Measurements from ENCODE around the gene DYNC2I2. TPM values are rescaled to one million over a fixed set of nuclear protein-coding genes. Genes with fewer than 3 reads are reported as not detected.
"Not testable (repeated sequence)": the region's sequence is repeated elsewhere in the genome, so short reads cannot be mapped to it uniquely, and the experiment has no call there.

Gene DYNC2I2
- total and polyA plus RNA-seq, 3 donors from 2014 or later, result 78.4 to 102 (median 96.7) TPM

- peaks cover 7% of the 10 kb centered on the region for H3K4me1 ChIP-seq
- H3K27ac ChIP-seq, result peak overlapping the region; percentile 24 to 80
- TF ChIP-seq CTCF (IDR thresholded peaks at IDR 0.05) (no peak), POLR2A (IDR thresholded peaks at IDR 0.05) (no peak)
- no peaks in the 10 kb centered on the region for H3K27me3 ChIP-seq
- intact Hi-C loops (cut with DNase I; ENCODE audit: low total_unique reads), result no loop called here
- H3K9me3 ChIP-seq, result no peaks in the 10 kb centered on the region
- WGBS, 2 donors, result 70 to 74% methylated on average over 19 to 31 of the region's 31 CpGs
- no peak for DNase-seq
- no peaks in the 10 kb centered on the region for H3K36me3 ChIP-seq (ENCODE audit: low read depth, missing control alignments)
- peak overlapping the region; percentile 69 to 71 for H3K4me3 ChIP-seq
These were observed 47.1 kb upstream of the DYNC2I2 start for GRCh38 chr9:128703616-128704355.

GRCh38 chr9:128702949-128703615 lies 46.4 kb upstream of the DYNC2I2 start:
- intact Hi-C loops (cut with DNase I; ENCODE audit: low total_unique reads), result no loop called here
- DNase-seq, result peak; percentile 25
- TF ChIP-seq POLR2A (IDR thresholded peaks at IDR 0.05) (no peak), CTCF (IDR thresholded peaks at IDR 0.05) (no peak)
- Histone ChIP-seq H3K36me3 (ENCODE audit: low read depth, missing control alignments) (no peaks in the 10 kb centered on the region), H3K4me1 (peaks cover 7% of the 10 kb centered on the region), H3K27ac (peak overlapping the region; percentile 24 to 80), H3K4me3 (peak overlapping the region; percentile 69 to 71), H3K9me3 (no peaks in the 10 kb centered on the region), H3K27me3 (no peaks in the 10 kb centered on the region)
- WGBS, 2 donors, result 5 to 7% methylated on average over 13 to 48 of the region's 55 CpGs

DNA sequence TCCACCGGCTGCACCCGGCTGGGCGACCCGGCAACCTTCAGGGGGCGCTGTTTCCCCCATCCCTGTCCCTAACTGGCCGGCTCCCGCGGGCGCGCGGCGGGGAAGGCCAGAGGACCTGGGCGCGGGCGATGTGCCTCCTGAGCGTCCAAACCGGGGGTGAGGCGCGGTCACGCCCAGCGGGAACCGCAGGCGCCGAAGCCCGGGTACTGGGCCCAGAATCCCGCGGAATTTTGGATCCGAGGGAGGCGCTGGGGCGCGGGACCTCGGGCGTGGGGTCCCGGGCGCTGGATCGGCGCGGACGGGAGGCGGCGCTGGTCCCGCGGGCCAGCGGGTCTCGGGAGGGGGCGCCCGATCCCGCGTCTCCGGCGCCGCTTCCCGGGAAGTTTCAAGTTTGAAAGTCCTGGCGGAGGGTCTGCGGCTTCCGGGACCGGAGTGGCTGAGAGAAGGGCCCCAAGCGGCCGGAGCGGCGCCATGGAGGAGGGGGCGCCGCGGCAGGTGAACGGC lies 45.9 kb upstream of the DYNC2I2 start, which contains the start of gene PKN3:
Gene PKN3, plus strand, starts transcription at position 59 of the 504 bp plus-strand sequence. Its CDS starts 413 bp downstream, at position 472.
- H3K36me3 ChIP-seq (ENCODE audit: low read depth, missing control alignments), result no peaks in the 10 kb centered on the region
- H3K9me3 ChIP-seq, result no peaks in the 10 kb centered on the region
- peaks cover 7% of the 10 kb centered on the region for H3K4me1 ChIP-seq
- DNase-seq, result peak; percentile 89
- intact Hi-C loops (cut with DNase I; ENCODE audit: low total_unique reads), result no loop called here
- peak within 1 kb of the TSS; percentile 69 to 71 for H3K4me3 ChIP-seq
- 0% methylated on average over 5 to 25 of the region's 65 CpGs for WGBS, 2 donors
- peak within 1 kb of the TSS; percentile 24 to 80 for H3K27ac ChIP-seq
- no peaks in the 10 kb centered on the region for H3K27me3 ChIP-seq
- peak; percentile 83 to 89 (median 86) for TF ChIP-seq CTCF (IDR thresholded peaks at IDR 0.05)
- TF ChIP-seq POLR2A (IDR thresholded peaks at IDR 0.05), result no peak

DNA sequence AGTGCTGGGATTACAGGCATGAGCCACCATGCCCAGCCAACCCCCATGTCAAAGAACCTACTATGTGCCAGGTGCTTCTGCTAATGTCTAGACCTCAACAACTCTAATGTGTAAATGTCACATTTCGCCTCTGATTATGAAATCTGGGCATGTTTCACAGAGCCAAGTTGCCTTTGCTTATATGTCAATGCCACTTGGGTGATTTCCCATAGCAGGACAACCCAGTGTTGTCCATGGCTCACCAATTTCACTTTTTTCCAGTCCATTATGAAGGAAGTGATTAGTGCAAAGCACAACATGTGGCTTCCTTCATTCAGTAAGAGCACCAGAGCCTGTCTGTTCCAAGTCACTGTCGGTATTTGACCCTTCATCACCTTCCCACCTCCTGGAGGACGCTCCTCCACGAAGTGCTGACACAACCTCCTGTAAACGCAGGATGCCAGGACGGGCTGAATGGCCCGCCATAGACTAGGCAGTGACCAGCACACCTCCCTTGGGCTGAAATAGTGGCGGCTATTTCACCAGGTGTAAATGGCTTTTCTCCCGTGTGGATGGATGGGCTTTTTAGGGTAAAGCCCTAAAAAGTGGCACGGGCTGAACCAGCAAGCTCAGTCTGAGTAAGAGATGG lies 44.7 kb upstream of the DYNC2I2 start:
- intact Hi-C loops (cut with DNase I; ENCODE audit: low total_unique reads), result no loop called here
- DNase-seq, result no peak
- H3K27ac ChIP-seq, result no peak overlapping the region
- no peaks in the 10 kb centered on the region for H3K9me3 ChIP-seq
- no peak for TF ChIP-seq POLR2A (IDR thresholded peaks at IDR 0.05)
- no peak for TF ChIP-seq CTCF (IDR thresholded peaks at IDR 0.05)
- 47 to 55% methylated on average over 10 of the region's 10 CpGs for whole genome bisulfite sequencing, 2 donors
- no peaks in the 10 kb centered on the region for H3K27me3 ChIP-seq
- peaks cover 7% of the 10 kb centered on the region for H3K4me1 ChIP-seq
- no peak overlapping the region for H3K4me3 ChIP-seq
- no peaks in the 10 kb centered on the region for H3K36me3 ChIP-seq (ENCODE audit: low read depth, missing control alignments)

DNA sequence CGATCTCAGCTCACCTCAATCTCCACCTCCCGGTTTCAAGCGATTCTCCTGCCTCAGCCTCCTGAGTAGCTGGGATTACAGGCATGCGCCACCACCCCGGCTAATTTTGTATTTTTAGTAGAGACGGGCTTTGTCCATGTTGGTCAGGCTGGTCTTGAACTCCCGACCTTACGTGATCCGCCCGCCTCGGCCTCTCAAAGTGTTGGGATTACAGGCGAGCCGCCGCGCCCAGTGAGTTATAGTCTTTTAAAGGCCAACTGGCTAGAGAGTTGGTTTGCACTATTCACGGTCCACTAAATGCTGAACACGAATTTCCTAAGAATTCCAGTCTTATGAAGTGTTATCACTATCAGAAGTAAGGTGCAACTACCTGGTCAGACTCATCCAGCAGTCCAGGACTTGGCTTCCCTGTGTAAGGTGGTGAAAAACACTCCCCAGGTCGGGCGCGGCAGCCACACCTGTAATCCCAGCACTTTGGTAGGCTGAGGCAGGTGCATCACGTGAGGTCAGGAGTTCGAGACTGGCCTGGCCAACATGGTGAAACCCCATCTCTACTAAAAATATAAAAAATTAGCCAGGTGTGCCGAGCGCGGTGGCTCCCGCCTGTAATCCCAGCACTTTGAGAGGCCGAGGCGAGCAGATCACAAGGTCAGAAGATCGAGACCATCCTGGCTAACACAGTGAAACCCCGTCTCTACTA lies 42.6 kb upstream of the DYNC2I2 start:
- WGBS, 2 donors, result 91 to 95% methylated on average over 30 of the region's 30 CpGs
- H3K9me3 ChIP-seq; H3K27me3 ChIP-seq; intact Hi-C loops (cut with DNase I; ENCODE audit: low total_unique reads); H3K36me3 ChIP-seq (ENCODE audit: low read depth, missing control alignments); H3K4me1 ChIP-seq; H3K27ac ChIP-seq; DNase-seq; H3K4me3 ChIP-seq: not testable (repeated sequence)

Measured in testis (tissue), 3 donors.